GM21723 (cell line): Measurements from ENCODE around the gene JARID2.

Experiments
- ATAC-seq: cut with Tn5 transposase; IDR thresholded peaks from one replicate; pipeline ENCODE4 v1.9.1; 2021; ENCODE audit warnings: mild to moderate bottlenecking, moderate library complexity; ENCODE audit not compliant: unreplicated experiment

The JARID2 gene

DNA sequence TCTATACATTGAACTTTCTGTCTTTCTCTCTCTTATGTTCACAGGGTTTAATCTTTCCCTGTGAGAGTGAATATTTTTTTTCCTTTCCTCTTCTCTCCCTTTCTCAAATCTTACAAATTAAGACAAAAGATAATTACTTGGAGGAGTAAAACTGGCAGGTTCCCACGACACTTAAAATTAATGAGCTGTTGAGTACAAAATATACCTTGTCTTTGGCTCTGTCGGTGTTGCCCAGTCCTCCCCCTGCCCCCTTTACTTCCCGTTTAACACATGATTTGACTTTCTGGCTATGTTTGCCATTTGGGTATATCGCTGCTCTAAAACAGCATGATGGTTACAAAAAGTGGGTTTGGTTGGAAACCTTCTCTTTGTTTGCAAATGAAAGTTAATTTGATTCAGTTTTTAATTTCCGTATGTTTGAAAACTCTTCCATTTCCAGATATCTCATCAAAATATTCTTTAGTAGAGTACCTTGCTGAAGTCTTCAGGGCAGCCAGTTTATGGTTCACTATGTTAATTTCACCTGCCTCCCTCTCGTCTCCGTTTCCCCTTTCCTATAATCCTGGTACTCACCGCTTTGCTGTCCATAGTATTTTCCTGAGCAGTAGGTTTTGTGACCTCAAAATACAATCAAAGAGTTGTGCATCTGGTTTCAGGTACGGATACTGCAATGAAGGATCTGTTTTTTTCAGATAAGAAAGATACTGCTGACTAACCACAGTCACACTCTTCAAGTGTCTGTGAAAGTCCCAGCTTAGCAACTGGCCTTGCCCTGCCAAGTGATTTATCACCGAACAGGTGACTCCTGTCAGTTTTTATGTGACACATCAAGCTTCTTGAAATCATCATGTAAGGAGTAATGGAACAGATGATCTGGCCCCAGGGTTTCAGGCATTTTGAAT is 235.8 kb downstream of the JARID2 start:
- no peak for ATAC-seq

DNA sequence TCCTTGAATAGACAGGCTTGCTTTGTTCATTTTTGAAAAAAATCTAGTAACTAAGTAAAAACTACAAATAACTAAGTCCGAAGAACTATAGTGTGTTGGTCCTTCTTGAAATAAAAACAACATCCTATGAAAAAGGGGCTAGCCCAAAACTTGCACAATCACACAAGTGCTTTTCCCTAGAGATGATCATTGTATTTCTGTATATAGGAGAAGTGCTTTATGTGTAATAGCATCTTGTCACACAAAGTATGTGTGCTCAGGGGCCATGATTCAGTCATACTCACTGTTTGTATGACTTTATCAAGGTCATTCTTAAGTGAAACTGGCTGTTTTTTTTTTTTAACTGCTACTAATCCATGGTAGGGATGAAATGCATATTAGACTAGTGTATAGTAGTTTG is 237.2 kb downstream of the JARID2 start:
- no peak for ATAC-seq

DNA sequence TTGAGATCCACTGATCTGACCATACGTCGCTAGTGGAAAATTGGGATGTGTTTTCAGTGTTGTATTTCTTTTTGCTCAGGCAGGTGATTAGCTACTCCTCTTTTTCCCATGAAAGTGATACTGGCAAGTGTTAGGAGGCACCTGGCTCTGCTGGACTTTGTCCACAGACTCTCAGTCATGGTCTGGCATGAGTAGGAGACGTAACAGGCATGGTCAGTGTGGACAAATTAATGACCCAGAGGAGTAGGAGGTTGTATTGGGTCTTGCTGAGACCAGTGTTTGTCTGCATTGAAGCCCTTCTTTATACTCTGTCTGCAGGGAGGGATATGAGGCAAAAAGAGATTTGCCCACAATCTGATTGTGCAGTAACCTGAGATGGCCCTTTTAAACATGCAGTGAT is 238.3 kb downstream of the JARID2 start:
- no peak for ATAC-seq

GRCh38 chr6:15484821-15485220 is 239.0 kb downstream of the JARID2 start:
- no peak for ATAC-seq

- ATAC-seq: no peak
Observed at GRCh38 chr6:15485936-15486335, 240.1 kb downstream of the JARID2 start.

- no peak for ATAC-seq
Observed at GRCh38 chr6:15487262-15487661, 241.4 kb downstream of the JARID2 start.

- no peak for ATAC-seq
Observed at GRCh38 chr6:15489261-15489962, 243.5 kb downstream of the JARID2 start.

DNA sequence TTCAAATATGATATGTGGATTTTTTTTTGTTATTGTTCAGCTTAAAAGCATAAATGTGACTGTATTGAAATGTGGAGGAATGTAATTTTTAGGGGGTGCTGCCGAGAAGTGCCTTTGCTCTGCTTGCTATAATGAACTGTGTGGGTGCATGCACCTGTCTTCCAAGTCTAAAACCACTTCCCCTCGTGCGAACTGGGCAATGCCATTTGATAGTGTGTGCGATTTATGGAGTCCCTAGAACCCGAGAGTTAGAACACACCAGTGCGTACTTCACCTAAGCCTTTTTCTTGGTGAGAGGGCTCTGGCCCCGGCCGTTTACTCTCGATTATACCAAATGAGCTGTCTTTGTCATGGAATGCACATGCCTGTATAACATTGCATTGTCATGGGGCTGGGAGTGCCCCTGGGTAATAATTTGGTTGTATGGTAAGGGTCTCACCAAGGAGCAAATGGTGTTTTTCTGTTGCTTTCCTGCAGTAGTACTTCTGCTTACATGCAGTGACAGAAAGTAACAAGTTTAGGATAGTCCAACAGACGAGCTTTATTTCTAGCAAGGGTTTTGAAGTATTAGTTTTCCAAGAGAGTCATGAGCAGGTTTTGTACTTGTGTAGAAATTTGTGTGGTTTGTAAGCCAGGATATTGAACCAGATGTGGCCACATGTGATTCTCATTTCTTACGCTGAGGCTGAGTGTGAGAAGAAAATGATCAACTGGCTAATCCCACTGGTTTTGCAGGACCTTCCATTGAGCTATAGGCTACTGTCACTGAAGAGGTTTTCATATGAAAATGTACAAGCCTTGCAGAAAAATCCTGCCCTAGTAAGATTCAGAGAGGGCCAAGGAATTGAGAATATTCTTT is 244.6 kb downstream of the JARID2 start:
- ATAC-seq: no peak

DNA sequence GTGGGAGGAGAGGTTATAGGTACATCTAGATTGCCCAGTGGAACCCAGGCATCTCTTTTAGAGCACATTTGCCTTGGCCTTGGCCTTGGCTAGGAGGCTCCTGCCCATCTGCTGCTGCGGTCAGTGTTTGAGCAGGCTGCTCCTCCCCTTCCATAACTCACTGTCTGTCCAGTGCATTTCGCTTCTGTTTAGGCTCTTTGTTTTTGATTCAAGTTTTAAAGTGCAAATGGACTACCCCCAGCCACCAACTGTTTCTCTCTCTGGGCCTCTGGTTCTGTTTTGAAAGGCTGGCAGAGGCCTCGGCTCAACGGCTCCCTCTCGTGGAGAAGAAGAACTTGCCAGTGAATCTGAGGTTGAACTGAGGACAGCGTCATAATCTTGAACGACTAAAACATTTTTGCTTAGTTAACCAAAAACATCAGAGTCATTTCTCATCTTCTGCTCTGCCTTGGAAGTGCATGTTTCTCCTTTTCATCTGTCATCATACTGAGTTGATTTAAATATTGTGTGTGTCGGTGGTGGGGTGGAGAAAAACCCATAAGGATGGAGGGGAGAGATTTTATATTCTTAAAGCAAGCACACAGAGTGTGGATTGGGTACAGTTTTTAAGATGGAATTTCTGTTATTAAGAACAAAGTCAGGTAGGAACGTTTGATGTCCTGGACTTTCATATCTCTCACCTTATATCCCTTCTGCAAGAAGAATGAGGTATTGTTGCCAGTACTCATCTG is 245.6 kb downstream of the JARID2 start:
- ATAC-seq: no peak

- no peak for ATAC-seq
Observed at GRCh38 chr6:15491986-15492269, 246.1 kb downstream of the JARID2 start.

DNA sequence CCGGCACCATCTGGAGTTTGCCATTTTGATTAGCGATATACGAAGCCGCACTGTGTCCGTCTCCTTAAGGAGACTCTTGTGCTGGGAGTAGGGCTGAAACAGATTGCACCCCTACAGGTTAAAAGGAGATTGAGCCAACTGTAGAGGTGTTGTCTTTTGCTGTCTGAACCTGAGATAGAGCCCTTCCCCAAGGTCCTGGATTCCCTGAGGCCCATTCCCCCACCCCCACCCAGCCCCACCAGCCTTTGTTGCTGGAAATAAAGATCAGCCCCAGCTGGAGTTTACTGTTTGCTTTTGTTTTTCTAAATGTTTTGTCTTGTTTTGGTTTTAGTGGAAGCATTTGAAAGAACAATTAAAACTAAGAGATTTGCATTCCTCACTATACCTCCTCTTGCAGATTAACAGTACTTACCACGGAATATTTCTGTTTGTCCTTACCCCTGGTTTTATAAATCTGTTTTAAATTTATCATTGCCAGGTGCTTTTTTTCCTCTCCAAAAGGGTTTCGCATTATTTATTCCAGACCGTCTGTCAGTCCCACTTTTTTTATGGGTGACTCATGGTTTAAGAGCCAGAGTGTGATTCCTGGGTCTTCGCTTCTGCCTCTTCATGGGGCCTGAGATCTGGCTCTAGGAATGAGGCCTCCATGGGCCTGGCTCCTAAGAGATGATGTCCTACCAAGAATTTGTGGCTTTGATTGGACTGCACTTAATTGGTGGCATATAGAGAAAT is 247.7 kb downstream of the JARID2 start:
- no peak for ATAC-seq

DNA sequence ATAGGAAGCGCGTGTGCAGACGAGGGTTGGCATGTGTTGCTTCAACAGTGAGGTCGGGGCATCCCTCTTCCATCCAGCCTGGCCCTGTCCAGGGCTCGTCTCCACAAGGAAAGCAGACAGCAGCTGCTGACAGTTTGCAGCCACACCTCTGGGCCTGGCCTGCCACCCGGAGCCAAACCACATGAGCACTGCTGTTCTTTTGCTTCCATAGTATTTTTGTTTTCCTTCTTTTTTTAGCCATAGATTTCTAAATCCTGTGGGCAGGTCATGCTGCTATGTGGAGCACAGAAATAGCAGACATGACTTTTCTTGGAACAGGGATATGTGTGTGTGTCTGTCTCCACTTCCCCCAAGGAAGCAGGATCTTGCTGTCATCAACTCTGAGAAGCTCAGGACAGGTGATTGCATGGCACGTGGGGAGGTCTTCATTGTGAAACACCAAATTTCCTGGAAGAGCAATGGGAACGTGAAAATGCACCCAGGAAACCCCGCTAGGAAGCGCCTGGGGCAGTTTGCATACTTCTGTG is 249.6 kb downstream of the JARID2 start:
- no peak for ATAC-seq

GRCh38 chr6:15496345-15497131 is 250.7 kb downstream of the JARID2 start:
- ATAC-seq: no peak

DNA sequence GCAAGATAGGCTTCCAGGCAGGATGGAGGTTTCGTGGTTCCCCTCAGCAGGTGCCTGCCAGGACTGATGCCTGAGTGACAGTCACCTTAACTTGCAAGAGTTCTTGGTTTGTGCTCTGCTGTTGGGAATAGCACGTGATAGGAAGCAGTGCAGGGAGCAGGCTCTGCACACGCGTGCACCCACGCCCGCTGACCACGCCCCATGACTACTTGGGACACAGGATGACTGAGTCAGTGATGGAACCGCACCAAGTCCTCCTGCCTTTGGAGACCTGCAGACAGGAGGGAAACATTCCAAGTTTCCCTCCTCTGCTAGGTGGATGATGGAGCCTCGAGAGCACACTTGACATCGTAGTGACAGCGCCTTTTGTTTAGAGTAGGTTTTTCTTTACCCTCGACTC is 252.8 kb downstream of the JARID2 start:
- no peak for ATAC-seq

- no peak for ATAC-seq
Observed at GRCh38 chr6:15499125-15499524, 253.3 kb downstream of the JARID2 start.

DNA sequence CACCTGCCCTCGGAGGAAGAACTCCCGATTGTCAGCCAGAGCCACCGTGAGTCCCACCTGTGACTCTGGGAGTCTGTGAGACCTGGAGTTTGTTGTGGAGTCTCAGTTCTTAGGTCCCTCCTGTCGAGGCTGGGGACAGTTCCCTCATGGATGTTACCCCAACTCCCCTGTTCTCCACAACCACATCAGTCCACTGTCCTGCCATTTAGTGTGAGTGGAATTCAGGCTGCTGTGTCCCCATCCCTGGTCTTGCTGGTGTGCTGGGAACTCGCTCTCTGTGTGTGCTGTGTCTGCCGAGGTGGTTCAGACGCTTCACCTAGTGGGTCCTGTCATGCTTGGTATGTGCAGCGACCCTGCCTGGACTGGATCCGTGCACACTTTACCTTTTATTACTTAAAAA is 253.7 kb downstream of the JARID2 start:
- ATAC-seq: no peak

- no peak for ATAC-seq
Observed at GRCh38 chr6:15500078-15500740, 254.3 kb downstream of the JARID2 start.
